Ramos (cell line): ENCODE results near the gene COL23A1.
"Not testable (repeated sequence)": the region's sequence is repeated elsewhere in the genome, so short reads cannot be mapped to it uniquely, and the experiment has no call there.

Experiments
- in situ Hi-C: fragments of 300-500 bp; cut with MboI; formaldehyde crosslinking; loops from one replicate; pipeline ENCODE4 v1.14.3; 2022; ENCODE audit warnings: low sequenced_read_pairs; ENCODE audit not compliant: unreplicated experiment

COL23A1 gene

DNA sequence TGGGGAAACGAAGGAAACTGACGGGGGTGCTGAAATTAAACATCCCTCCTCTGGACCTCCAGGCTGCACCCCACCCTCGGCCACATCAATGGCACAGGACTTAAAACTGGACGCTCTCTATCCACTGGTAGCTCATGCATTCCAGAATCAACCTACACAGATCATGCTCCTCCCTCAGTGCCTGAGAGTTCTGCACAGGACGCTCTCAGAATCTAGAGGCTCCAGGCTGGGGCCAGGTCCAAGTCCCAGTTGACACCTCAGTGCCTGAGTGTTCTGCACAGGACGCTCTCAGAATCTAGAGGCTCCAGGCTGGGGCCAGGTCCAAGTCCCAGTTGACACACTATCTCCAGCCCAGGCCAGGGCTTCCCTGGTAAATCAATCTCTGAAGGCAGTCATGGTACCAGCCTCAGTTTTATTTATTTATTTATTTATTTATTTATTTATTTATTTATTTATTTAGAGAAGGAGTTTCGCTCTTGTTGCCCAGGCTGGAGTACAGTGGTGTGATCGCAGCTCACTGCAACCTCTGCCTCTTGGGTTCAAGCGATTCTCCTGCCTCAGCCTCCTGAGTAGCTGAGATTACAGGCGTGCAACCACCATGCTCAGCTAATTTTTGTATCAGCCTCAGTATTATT lies 103.2 kb downstream of the COL23A1 start:
- in situ Hi-C loops: not testable (repeated sequence)

DNA sequence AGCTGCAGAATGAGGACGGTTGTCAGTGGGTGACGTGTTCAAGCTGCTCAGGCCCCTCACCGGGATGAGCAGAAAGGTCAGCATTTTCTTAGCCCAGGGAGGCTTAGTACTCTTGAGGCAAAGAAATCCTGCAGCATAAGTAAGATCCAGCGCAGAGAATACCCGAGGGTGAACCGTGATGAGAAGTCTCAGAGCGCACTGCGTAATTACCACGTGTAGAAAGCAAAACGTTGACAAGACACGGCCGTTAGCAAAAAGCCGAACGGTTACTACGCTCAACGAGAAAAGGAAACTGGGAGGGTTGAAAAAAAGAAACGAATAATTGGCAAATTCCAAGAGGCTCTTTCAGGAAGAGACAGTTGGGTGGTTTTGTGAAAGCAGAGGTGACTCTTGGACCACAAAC lies 104.0 kb downstream of the COL23A1 start:
- in situ Hi-C loops: no loop called here

DNA sequence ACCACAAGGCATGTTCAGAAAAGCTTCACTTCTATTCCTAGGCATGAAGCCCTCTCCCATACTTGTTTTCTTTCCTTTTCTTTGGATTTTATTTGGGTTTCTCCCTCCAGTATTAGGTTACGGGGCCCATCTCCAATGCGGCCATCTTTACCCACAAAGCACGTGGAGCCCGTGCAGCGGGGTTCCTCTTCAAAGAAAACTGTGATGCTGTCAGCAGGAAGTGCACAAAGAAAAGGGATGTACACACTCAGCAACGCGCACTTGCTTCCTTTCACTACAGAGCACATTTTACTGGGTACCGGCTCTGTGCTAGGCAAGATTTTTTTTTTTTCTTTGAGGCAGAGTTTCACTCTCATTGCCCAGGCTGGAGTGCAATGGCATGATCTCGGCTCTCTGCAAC lies 106.6 kb downstream of the COL23A1 start:
- in situ Hi-C loops: no loop called here

DNA sequence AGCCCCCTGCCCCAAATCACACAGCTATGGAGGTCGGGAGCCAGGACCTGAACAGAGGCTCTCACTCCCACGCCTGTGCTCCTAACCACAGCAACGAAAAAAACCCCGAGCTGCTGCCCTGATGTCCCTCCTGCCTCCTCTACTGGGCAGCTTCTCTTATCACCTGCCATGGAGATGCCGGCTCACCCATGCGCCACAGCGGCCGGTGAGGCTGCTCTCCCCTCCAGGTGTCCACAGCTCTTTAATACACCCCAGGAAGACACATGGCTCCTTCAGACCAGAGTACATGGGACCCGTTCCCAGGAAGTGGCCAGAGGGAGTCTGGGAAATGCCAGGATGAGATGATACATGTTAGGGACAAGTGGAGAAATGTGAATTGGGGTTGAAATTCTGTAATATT lies 110.9 kb downstream of the COL23A1 start:
- in situ Hi-C loops: no loop called here

DNA sequence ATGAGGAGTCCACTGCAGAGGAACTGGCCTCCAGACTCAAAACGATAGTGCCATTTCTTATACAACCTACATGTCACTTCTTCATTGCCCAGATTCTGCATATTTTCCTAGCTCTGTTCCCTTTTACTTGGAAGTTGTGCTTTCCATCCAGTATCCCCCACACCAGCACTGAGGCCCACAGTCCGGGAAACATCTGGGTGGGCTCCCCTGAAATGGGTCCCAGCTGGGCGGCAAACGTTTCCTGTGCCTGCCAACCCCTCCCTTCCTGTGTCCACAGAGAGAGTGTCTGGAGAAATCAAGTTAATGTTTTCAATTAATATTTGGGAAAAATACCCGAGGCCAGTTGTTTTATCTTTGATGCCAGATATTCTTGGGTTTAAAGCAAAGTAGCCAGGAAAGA lies 111.8 kb downstream of the COL23A1 start:
- in situ Hi-C loops: no loop called here

DNA sequence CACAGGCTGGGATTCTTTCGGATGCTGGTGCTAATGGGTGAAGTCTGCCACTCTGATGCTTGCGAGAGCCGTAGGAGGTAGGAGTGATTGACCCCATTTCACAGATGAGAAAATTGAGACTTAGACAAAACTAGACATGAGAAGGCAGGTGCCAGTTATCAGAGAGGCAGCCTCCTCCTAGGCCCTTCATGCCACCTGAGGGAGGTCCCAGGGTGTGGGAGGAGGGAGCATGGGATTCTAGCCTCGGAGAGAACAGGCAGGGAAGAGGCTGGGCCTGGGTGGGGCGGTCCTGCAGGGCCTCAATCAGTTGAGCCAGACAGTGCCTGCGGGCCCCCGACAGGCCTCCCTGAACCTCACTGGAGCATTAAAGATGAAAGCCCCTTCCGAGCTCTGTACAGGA lies 112.4 kb downstream of the COL23A1 start:
- in situ Hi-C loops: no loop called here

DNA sequence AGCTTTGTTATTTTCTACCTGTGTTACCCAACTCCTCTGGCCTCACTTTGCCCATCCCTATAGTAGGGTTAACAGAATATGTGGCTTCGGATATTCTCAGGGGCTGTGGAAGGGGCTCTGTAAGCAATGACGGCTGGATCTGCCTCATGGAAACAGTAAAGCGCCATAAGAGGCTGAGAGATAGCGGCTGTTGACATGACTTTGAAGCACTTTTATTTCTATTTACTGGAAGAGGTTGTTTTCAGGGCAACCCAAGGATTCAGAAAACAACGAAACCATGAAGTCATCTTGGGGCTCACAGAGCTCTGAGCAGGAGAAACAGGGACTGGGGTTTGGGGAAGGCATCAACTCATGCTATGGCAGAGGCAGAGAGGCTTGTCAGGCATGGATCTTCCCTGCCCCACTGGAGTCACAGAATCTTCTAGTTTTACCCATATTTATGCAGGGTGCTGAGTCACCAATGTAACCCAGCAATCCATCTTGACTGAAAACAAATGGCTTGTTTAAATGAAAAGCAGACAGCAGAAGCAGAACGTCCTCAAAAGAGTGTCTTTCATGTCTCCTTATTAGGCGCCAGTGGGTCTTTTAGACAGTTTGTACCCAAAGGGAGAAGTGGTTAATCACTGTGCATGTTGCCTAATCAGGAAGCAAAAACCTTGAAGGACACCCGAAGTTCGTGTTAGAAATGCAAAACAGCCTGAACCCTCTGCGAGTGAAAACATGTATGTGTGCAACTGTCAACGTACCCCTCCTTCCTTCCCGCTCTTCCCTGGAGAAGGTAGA lies 113.0 kb downstream of the COL23A1 start:
- in situ Hi-C loops: no loop called here

DNA sequence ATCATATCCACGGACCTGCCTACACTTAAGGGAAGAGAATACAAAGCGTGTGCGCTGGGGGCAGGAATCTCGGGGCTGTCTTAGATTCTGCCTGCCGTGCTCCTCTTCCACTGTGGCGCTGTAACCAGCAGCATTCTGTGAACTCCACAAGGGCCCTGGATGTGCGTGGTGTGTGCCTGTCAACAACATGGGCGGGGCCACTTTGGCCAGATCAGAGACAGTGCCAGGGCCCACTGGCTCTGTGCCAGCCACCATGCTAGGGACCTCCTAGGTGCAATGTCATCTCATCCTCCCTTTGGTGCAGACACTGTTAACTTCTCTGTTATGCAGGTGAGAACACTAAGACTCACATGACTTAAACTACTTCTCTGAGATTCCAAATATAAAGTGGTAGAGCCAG lies 113.7 kb downstream of the COL23A1 start:
- in situ Hi-C loops: no loop called here

DNA sequence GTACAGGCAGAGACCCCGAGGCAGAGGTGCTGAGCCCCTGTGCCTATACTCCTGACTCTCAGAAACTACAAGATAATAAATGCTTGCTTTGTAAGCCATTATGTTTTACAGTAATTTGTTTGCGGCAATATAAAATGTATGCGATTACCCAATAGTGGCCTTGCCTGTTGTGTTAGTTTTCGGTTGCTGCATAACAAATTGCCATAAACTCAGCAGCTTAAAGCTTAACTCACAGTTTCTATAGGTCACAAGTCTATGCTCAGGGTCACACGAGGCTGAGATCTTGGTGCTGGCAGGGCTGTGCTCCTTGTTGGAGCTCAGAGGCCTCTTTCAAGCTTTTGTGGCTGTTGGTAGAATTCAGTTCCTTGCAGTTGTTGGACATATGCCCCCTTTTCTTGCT lies 114.8 kb downstream of the COL23A1 start:
- in situ Hi-C loops: no loop called here

DNA sequence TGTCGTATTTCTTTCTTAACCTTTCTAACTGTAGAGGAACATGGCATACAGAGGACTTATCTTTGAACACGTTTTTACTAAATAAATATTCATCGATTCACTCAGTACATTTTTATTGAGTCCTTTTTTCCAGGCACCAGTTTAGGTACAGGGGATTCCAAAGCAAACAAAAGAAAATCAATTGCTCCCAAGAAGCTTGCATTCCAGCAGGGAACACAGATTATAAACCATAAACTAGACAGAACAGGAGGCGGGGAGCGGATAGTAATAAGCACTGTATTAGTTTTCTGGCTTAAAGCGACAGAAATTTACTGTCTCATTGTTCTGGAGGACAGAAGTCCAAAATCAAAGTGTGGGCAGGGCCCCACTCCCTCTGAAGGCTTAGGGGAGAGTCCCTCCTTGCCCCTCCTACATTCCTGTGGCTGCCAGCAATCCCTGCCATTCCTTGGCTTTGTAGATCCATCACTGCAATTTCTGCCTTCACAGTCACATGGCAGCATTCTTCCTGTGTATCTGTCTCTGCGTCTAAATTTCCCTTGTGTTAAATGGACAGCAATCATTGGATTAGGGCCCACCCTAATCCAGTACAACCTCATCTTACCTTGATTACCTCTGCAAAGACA lies 115.5 kb downstream of the COL23A1 start:
- in situ Hi-C loops: no loop called here

DNA sequence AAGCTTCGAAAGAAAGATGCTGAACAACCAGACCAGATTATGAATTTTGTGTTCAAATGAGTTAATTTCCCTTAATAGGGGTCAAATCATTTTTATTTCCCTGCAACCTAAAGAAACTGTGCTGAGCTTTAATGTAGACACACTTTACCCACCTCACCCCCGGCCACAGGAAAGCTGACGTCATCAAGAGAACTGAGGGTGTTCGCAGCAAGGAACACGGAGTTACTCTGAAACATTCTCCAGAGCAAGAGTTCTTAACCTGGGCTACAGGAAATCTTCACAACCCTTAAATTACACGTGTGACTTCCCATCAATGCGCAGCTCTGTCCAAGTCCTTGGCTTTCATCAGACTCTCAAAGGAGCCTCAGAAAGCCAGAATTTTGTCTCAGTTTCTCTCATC lies 116.3 kb downstream of the COL23A1 start:
- in situ Hi-C loops: no loop called here

DNA sequence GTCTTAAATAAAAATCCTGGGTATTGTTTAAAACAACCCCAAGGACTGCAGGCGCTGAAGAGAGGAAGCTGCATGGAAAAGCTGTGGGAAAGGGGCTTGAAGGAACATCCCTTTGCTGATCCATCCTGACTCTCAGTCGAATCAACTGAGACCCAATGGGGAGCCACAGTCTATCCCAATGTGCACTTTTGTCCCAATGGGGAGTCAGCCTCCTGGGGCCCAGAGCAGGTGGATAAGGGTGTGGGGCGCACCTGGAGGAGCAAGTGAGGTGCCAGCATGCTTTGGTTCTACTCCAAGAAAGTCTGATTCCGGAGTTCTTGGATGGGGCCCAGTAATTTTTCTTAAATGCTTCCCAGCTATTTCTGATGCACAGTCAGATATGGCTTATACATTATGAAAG lies 118.1 kb downstream of the COL23A1 start:
- in situ Hi-C loops: no loop called here

DNA sequence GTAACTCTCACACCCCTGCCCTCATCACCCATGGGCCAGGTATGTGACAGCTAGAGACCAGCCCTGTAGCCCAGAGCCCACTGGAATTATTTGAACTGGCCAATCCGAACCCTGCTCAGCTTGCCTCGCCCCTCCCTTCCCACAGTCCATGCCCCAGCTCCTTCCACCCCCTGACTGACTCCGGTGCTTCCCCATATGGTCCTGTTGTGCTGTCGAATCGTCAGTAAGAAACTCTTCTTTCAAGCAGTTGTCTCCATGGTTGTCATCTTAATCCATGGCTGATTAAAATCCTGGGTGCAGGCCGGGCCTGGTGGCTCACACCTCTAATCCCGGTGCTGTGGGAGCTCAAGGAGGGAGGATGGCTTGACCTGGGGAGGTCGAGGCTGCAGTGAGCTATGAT lies 118.5 kb downstream of the COL23A1 start:
- in situ Hi-C loops: no loop called here

DNA sequence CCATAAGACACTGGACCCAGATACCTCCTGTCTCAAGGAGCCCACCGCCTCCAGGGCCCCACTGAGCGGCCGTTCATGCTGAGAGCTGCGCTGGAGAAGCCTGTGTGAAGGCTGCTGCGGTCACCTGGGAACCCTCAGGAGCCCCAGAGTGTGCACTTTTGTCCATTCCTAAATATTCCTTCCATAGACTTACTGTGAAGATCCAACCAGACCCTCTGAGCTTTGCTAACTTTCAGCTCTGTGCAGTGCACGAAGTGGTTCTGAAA lies 119.5 kb downstream of the COL23A1 start:
- in situ Hi-C loops: no loop called here

DNA sequence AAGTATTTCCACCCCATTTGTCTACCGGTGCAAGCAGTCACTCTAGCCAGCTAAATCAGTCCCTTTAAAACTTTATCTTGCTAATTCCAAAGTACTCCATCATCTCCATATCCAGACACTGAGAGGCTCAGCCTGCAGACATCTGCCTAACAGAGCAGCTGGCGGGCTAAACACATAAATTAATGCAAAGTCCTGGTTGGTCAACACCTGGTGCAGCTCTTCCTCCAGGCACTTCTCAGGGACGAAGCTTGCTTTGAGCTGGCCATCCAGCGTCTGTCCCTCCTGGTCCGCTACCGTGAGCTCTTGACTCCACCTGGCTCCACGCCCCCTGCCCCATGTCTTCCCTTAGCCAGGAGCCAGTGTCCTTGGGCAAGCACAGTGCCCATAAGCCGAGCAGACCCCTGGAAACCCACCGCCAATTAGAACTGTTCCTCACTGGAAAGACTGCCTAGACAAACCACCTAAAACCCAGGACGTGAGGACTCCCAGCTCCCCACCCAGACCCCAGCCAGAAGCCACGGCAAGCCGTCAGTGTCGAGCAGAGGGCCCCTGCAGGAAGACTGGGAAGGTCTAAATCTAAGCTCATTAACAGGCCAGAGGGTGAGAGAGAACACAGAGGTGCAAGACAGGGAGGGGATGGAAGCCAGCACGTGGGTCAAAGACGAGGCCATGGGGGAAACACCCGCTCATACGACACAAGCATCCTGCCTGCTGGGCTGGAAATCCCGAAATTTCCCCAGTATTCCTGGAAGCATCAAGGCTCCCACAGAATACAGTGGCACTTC lies 120.0 kb downstream of the COL23A1 start:
- in situ Hi-C loops: no loop called here

DNA sequence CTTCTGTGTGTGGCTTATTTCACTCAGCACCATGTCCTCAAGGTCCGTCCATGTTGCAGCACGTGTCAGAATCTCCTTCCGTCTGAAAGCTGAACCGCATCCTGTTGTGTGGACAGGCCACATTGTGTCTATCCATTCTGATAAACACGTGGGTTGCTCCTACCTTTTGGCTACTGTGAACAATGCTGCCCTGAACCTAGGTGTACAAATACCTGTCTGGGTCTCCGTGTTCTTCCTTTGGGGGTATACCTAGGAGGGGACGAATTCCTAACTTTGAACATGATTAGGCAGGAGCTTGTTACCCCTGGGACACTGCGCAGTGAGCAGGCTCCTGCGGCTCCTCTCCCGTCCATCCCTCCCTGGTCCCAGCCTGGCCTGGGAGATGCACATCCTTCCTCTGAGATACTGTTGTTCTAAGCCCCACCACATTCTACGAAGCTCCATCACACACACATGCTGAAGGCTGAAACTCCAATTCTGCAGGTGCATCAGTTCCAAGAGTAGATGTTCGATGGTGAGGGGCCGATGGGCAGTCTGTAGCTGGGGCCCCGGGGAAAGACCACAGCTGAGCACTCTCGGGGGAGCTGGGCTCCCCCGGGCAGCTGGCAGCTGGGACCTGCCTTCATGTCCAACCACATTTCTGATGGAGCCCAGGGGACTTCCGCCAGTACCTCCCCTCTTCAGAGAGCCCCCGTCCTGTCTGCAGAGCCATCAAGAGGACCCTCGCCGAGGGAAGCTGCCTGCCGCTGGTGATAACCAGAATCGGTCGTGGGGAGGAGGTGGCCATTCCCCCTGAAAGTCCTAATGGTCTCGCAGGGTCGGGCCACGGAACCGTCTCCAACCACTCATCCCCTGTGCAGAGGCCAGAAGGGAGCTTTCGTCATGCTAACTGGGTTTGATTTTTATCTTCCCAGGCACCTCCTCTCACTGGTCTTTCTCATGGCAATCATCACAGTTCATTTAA lies 120.9 kb downstream of the COL23A1 start:
- in situ Hi-C loops: no loop called here

DNA sequence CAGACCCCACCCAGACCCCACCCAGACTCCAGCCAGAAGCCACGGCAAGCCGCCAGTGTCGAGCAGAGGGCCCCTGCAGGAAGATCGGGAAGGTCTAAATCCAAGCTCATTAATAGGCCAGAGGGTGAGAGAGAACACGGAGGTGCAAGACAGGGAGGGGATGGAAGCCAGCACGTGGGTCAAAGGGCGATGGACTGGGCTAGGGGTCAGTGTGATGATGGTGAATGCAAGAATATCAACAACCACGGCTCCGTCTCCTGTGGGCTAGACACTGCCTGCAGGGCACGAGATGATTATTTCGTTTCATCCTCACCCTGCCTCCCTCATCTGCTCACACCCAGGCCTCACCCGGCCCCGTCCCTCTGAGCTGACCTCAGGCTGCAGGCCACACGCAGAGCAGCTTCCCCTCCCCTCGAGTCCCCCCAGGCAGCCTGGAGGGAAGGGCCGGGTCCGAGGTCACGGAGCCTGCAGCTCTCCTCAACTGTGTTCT lies 122.0 kb downstream of the COL23A1 start:
- in situ Hi-C loops: no loop called here

DNA sequence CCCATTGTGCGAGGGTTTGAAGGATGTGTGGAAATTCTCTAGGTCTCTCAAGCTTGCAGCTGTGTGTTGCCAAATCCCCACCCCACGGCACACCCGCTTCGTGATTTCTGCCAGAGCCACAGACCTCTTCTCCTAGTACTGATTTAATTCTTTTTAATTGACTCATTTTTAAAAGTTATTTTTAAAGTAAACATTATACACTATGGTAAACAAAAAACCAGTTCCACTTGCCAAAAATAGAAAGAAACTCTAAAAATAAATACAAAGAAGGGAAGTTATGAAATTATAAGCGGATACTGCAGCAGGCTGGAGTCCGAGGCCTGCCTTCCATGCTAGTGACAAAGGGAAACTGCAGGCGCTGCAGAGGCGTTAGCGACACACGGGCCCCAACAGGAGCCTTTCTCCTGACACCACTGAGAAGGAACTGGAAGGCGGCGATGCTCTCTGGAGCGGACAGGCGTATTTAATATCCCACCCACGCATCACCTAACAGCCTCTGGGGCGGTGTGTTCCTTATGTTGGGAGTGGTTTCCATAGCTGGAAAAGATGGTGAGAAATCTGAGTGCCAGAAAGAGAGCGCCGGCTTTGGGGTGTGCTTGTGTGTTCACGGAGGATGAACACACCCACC lies 122.5 kb downstream of the COL23A1 start:
- in situ Hi-C loops: no loop called here

DNA sequence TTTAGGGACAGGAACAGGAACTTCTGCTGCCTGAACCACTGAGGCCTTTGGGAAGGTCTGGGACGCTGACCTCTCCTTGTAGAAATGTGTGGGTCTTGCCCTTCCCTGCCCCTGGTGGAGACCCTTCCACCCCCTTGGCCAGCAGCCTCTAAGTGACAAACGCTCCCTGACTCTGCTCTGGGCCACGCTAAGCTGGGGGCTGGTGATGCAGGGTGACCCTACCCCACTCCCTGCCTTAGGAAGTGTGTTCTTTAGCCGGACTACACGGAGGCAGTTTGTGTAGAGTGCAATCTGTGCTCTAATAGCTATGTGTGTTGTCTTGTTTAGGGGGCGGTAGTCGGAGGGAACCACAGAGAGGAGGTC lies 123.0 kb downstream of the COL23A1 start:
- in situ Hi-C loops: no loop called here

DNA sequence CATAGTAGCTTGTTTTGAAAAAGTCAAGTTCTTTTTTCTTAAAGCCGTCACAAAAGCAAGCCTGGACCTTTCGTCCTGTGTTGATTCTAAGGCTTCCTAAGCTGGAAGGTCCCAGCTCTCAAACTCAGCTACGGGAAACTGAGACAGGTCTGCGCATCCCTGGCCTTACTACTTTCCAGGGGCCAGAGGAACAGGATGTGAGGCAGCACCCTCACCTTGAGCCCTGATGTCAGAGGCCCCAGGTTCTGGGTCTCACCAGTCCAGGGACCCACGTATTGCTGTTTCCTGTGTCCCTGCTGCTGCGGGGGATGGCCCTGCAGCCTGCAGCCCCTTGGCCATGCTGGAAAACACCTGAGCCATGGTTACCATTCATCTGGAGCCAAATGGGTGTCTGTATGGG lies 123.9 kb downstream of the COL23A1 start:
- in situ Hi-C loops: no loop called here
